NT2/D1 (cell line): ENCODE measurements around the gene MSX1.

Experiments used
- SUZ12 ChIP-seq: IDR thresholded peaks from 2 replicates; pipeline ENCODE4 v1.6.1; 2011; ENCODE audit not compliant: insufficient read length, insufficient read depth; ENCODE audit errors: extremely low read depth
- YY1 ChIP-seq: IDR thresholded peaks from 2 replicates; pipeline ENCODE4 v1.6.1; 2011; ENCODE audit not compliant: insufficient read length, insufficient read depth
- ZNF274 ChIP-seq: IDR thresholded peaks from 2 replicates; pipeline ENCODE4 v1.6.1; 2011; ENCODE audit warnings: mild to moderate bottlenecking, low read depth, low read length

DNA sequence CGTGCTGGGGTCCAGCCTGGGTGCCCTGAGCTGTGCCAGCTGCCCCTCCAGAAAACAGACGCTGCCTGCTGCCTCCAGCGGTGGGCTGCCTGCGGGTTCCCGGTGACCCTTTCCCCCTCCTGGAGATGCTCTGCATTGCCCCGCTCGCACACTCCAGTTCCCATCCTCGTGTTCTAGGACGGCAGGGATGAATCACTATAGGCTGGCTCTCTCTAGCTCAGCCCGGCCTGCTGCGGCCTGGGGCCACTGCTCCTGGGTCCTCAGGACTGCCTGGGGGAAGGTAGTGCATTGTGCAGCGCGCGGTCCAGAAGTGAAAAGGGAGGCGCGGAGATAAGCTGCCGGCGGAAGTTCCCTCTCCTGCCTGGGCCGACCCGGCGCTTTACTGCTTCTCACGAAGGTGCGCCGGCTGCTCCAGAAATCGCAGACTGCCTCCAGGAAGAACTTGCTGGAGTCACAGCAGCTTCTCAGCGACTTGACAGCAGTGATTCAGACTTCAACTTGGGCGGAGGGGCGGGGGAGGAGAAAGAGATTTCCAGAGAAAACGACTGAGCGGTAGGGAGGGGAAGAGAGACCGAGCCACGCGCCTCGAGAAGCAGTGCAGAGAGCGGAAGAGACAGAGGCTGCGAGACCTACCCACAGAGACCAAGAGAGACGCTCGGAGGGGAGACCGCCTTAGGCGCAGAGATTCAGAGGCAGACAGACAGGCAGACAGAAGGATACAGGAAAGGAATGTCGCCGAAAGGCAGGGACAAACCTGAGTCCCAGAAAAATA is 6.7 kb upstream of the MSX1 start:
- TF ChIP-seq ZNF274 (no peak), SUZ12 (no peak), YY1 (no peak)
